ENCODE data around the gene TSPEAR. TPM values are rescaled to one million over a fixed set of nuclear protein-coding genes. Genes with fewer than 3 reads are reported as not detected.

TSPEAR gene
- total RNA-seq, 1 donor from 2014 or later = 0.15 TPM

DNA sequence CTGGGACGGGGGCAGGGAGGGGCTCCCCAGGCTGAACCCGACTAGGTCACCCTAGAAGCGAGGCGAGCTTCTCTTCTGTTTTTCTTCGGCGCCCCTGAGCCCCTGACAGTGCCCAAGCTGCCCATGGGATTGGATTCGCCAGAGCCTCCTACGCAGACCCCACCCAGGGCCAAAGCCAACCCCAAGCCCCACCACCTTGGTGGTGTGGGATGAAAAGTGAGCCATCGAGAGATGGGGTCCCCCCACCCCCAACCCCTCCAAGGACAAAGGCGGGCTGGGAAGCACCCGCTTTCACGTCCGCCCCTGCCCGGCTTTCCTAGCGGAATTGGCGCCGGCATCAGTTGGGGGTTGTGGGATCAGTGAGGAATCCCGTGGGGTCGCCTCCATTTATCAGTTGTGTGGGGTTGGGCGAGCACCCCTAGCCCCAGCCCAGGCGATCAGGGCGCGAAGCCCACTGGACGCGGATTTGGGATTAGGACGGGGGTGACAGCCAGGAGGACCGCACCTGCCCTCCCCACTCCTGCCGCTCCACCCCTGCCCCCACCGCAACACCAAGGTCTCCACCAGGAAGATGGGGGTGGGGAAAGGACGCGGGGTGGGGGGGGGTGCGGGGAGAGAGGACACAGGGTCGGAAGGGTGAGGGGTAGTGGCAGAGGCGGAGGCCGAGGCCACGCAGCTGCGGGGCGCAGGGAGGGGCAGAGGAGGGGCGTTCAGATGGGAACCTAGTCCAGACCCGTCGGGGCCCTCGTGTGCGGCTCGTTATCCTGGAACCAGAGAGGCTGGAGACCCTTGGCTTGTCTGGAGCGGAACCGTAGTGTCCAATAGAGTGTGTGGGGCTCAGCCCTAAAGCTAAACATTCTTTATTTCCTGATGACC lies 4.4 kb downstream of the TSPEAR start:
- H3K4me3 Mint-ChIP-seq (ENCODE audit: unreplicated experiment) = no peak overlapping the region
- H3K4me1 Mint-ChIP-seq (ENCODE audit: low read depth) = peaks cover 18% of the 10 kb centered on the region
- H3K27ac Mint-ChIP-seq (ENCODE audit: unreplicated experiment) = no peak overlapping the region
- peaks cover 69% of the 10 kb centered on the region for H3K27me3 Mint-ChIP-seq (ENCODE audit: low read depth)
- TF ChIP-seq, protein P1, sequence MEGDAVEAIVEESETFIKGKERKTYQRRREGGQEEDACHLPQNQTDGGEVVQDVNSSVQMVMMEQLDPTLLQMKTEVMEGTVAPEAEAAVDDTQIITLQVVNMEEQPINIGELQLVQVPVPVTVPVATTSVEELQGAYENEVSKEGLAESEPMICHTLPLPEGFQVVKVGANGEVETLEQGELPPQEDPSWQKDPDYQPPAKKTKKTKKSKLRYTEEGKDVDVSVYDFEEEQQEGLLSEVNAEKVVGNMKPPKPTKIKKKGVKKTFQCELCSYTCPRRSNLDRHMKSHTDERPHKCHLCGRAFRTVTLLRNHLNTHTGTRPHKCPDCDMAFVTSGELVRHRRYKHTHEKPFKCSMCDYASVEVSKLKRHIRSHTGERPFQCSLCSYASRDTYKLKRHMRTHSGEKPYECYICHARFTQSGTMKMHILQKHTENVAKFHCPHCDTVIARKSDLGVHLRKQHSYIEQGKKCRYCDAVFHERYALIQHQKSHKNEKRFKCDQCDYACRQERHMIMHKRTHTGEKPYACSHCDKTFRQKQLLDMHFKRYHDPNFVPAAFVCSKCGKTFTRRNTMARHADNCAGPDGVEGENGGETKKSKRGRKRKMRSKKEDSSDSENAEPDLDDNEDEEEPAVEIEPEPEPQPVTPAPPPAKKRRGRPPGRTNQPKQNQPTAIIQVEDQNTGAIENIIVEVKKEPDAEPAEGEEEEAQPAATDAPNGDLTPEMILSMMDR (IDR thresholded peaks at IDR 0.05) = no peak
- no peak for DNase-seq (ENCODE audit: low spot score)
- peaks cover 3% of the 10 kb centered on the region for H3K9me3 Mint-ChIP-seq (ENCODE audit: low read depth)
- peaks cover 1% of the 10 kb centered on the region for H3K36me3 Mint-ChIP-seq (ENCODE audit: low read depth)

DNA sequence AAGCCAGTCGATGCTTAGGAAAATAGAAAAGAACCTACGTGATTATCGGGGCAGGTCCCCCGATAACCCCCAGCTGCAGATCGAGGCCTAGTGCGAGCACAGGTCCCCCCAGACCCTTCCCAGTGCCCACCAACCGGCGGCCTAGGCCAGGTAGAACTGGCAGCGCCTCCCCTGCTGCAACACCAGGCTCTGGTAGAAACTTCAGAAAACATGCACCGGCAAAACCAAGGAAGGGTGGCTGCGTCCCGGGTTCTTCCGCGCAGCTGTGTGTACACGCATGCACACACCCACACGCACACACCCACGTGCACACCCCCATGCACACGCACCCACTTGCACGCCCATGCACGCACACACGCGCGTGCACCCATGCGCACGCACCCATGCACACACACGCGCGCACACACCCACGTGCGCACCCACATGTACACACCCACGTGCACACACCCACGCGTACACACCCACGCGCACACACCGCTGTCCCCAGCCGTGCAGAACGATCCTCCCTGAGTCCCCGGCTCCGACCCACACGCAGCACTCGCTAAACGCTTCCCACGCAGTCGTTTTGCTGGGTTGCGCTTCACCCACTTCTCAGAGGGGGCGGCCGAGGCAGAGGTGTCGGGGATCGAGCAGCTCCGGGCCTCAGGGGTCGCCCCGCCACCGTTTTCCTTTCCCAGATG lies 5.2 kb downstream of the TSPEAR start:
- Mint-ChIP-seq H3K27me3 (ENCODE audit: low read depth) (peaks cover 73% of the 10 kb centered on the region), H3K9me3 (ENCODE audit: low read depth) (peaks cover 3% of the 10 kb centered on the region), H3K4me1 (ENCODE audit: low read depth) (peaks cover 14% of the 10 kb centered on the region), H3K4me3 (ENCODE audit: unreplicated experiment) (no peak overlapping the region), H3K36me3 (ENCODE audit: low read depth) (peaks cover 1% of the 10 kb centered on the region), H3K27ac (ENCODE audit: unreplicated experiment) (no peak overlapping the region)
- no peak for DNase-seq (ENCODE audit: low spot score)
- TF ChIP-seq, protein P1 (IDR thresholded peaks at IDR 0.05) = no peak

DNA sequence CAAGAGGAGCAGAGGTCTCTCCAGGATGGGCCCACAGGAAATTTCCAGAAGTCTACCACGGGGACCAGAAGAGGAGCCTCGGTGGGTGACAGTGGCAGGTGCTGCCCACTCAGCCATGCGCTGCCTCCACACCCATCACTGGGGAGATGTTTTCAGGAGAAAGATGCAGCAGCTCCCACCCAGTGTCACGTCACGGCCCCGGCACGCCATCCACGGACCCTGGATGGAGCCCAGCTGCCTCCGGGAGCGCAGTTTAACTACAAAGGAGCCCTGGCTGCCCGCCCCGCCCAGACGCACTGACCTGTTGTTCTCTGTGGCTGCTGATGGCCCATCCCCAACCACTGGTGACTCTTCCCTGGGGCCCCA lies 6.8 kb downstream of the TSPEAR start:
- Mint-ChIP-seq H3K4me3 (ENCODE audit: unreplicated experiment) (no peak overlapping the region), H3K36me3 (ENCODE audit: low read depth) (peaks cover 1% of the 10 kb centered on the region), H3K27ac (ENCODE audit: unreplicated experiment) (no peak overlapping the region), H3K27me3 (ENCODE audit: low read depth) (peaks cover 74% of the 10 kb centered on the region), H3K4me1 (ENCODE audit: low read depth) (peaks cover 5% of the 10 kb centered on the region), H3K9me3 (ENCODE audit: low read depth) (peaks cover 3% of the 10 kb centered on the region)
- no peak for DNase-seq (ENCODE audit: low spot score)
- TF ChIP-seq, protein P1 (IDR thresholded peaks at IDR 0.05) = no peak

DNA sequence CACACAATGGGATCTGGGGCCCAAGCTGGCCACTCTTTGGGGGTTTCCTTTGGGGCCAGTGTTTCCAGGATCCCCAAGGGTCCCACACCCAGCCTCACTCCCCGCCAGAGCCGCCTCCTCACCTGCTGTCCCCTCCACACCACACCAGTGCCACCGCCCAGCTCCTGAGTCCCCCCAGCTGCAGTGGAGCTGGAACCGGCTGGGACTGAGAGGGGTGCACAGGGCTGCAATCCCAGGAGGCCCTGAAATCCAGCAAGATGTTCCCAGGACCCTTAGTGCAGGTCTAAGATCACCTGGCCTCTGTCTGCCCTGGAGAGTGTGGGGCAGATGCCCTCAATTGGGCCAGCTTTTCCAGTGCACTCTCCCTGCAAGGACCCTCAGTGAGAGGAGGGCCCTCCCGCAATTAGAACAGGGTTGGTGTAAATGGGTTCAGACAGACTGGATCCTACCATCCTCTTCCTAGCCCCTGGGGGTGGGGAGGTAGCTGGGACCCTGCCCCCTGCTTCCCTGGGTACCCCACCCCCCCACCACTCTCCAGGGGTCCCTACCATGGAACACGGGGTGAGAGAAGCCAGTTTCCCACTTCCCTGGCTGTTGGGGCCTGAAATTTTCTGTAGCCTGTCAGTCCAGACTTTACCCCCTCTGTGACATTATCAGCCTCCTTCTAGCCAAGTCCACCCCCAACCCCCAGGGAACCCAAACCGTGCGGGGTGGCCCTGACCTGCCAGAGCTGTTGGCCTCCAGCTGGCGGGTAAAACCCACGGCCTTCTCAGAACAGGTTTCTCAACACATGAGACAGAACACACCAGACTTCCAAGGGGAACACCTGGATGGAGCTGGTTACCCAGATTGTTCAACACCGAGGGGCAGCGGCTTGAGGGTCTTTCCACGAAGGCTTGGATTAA lies 7.4 kb downstream of the TSPEAR start:
- Mint-ChIP-seq H3K27ac (ENCODE audit: unreplicated experiment) (no peak overlapping the region), H3K4me3 (ENCODE audit: unreplicated experiment) (no peak overlapping the region), H3K27me3 (ENCODE audit: low read depth) (peaks cover 72% of the 10 kb centered on the region), H3K9me3 (ENCODE audit: low read depth) (peaks cover 3% of the 10 kb centered on the region), H3K36me3 (ENCODE audit: low read depth) (peaks cover 1% of the 10 kb centered on the region), H3K4me1 (ENCODE audit: low read depth) (peaks cover under 1% of the 10 kb centered on the region)
- no peak for DNase-seq (ENCODE audit: low spot score)
- TF ChIP-seq, protein P1 (IDR thresholded peaks at IDR 0.05) = no peak

Data from chondrocyte (in vitro differentiated cells).